GM12874 (cell line): ENCODE data around the gene DOK7.

Experiments used
- TF ChIP-seq, protein P1 (sequence below): IDR thresholded peaks from 2 replicates; pipeline ENCODE4 v1.5.1; 2011; ENCODE audit warnings: low read depth, mild to moderate bottlenecking, control low read depth, low read length, moderate library complexity; ENCODE audit not compliant: insufficient read depth

Gene DOK7

GRCh38 chr4:3488820-3489219 is 25.7 kb downstream of the DOK7 start:
- TF ChIP-seq, protein P1, sequence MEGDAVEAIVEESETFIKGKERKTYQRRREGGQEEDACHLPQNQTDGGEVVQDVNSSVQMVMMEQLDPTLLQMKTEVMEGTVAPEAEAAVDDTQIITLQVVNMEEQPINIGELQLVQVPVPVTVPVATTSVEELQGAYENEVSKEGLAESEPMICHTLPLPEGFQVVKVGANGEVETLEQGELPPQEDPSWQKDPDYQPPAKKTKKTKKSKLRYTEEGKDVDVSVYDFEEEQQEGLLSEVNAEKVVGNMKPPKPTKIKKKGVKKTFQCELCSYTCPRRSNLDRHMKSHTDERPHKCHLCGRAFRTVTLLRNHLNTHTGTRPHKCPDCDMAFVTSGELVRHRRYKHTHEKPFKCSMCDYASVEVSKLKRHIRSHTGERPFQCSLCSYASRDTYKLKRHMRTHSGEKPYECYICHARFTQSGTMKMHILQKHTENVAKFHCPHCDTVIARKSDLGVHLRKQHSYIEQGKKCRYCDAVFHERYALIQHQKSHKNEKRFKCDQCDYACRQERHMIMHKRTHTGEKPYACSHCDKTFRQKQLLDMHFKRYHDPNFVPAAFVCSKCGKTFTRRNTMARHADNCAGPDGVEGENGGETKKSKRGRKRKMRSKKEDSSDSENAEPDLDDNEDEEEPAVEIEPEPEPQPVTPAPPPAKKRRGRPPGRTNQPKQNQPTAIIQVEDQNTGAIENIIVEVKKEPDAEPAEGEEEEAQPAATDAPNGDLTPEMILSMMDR: no peak

- TF ChIP-seq, protein P1: no peak
These were observed 26.4 kb downstream of the DOK7 start for GRCh38 chr4:3489451-3489962.

GRCh38 chr4:3491681-3492405 is 28.7 kb downstream of the DOK7 start:
- TF ChIP-seq, protein P1: no peak

DNA sequence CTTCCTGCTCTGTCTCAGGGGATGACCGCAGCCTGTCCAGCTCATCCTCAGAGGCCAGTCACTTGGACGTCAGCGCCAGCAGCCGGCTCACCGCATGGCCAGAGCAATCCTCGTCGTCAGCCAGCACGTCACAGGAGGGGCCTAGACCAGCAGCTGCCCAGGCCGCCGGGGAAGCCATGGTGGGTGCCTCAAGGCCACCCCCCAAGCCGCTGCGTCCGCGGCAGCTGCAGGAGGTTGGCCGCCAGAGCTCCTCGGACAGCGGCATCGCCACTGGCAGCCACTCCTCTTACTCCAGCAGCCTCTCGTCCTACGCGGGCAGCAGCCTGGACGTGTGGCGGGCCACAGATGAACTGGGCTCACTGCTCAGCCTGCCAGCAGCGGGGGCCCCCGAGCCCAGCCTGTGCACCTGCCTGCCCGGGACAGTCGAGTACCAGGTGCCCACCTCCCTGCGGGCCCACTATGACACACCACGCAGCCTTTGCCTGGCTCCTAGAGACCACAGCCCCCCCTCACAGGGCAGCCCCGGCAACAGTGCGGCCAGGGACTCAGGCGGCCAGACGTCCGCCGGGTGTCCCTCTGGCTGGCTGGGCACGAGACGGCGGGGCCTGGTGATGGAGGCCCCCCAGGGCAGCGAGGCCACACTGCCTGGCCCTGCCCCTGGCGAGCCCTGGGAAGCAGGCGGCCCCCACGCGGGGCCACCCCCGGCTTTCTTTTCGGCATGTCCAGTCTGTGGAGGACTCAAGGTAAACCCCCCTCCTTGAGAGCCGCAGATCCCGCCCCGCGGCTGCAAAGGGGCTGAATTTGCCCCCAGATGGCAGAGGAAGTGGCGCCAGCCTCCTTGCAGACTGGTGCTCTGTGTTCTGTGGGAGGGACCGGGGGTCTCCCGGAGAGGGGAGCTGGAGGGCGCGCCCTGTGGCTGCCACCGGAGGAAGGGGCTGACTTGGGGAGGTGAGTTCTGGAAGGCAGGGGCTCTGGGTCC is 29.9 kb downstream of the DOK7 start:
- TF ChIP-seq, protein P1: no peak

- TF ChIP-seq, protein P1: no peak
These were observed 30.8 kb downstream of the DOK7 start for GRCh38 chr4:3493720-3494461.

GRCh38 chr4:3494462-3494871 is 31.4 kb downstream of the DOK7 start:
- TF ChIP-seq, protein P1: no peak
